Parathyroid adenoma (tissue), 2 donors: ENCODE measurements around the gene SNX19.

Experiments used
- H2AFZ ChIP-seq: fragments of 300-600 bp; sonication (generic); one replicate; pipeline ENCODE4 v1.7.0; 2017; ENCODE audit warnings: antibody characterized with exemption, mild to moderate bottlenecking
- H3K27ac ChIP-seq: fragments of 300-600 bp; sonication (generic); one replicate; pipeline ENCODE4 v1.7.0; 2017
- H3K27me3 ChIP-seq: fragments of 300-600 bp; sonication (generic); one replicate; pipeline ENCODE4 v1.7.0; 2017; ENCODE audit warnings: low read length; ENCODE audit not compliant: control insufficient read depth, insufficient read depth
- H3K36me3 ChIP-seq: fragments of 300-600 bp; sonication (generic); one replicate; pipeline ENCODE4 v1.7.0; 2017; ENCODE audit warnings: low read length; ENCODE audit not compliant: control insufficient read depth, insufficient read depth
- H3K4me1 ChIP-seq: fragments of 300-600 bp; sonication (generic); one replicate; pipeline ENCODE4 v1.7.0; 2017; ENCODE audit warnings: control low read depth
- H3K4me2 ChIP-seq: fragments of 300-600 bp; sonication (generic); one replicate; pipeline ENCODE4 v1.7.0; 2017; ENCODE audit warnings: low read length
- H3K4me3 ChIP-seq: fragments of 300-600 bp; sonication (generic); one replicate; pipeline ENCODE4 v1.7.0; 2017; ENCODE audit warnings: low read depth, low read length
- H3K79me2 ChIP-seq: fragments of 300-600 bp; sonication (generic); one replicate; pipeline ENCODE4 v1.7.0; 2017; ENCODE audit warnings: control low read depth
- H3K9ac ChIP-seq: fragments of 300-600 bp; sonication (generic); one replicate; pipeline ENCODE4 v1.7.0; 2017; ENCODE audit warnings: mild to moderate bottlenecking
- H3K9me3 ChIP-seq: fragments of 300-600 bp; sonication (generic); one replicate; pipeline ENCODE4 v1.7.0; 2017; ENCODE audit warnings: low read length; ENCODE audit not compliant: control insufficient read depth
- TF ChIP-seq, protein P1 (sequence below): fragments of 300-600 bp; sonication (generic); IDR thresholded peaks from one replicate; pipeline ENCODE4 v1.7.0; 2017; ENCODE audit warnings: antibody characterized with exemption, mild to moderate bottlenecking
- donor health status: primary hyperparathyroidism.

SNX19 gene

DNA sequence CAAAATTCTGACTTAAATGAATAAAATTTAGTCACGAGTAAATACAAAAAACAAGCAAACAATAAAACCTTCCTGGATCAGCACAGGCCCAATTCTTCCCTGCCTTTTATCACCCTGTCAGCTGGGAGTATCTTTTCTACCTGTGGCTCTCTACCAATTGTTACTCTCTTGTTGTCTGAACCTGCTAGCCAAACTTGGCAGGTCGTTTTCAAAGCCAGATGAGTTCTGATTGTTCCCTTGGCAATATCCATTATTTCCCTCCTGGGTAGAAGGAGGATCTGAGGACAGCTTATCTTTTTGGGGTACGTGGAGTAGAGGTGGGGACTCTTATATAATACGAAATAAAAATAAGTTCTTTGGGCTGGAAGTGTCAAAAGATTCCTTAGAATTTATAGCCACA, 40.2 kb downstream of the SNX19 start:
- Histone ChIP-seq H3K4me1 (no peaks in the 10 kb centered on the region), H3K4me2 (no peak overlapping the region), H3K9me3 (no peaks in the 10 kb centered on the region), H2AFZ (no peak overlapping the region), H3K4me3 (no peak overlapping the region), H3K27me3 (no peaks in the 10 kb centered on the region), H3K9ac (no peak overlapping the region), H3K27ac (no peak overlapping the region), H3K79me2 (no peaks in the 10 kb centered on the region), H3K36me3 (no peaks in the 10 kb centered on the region)
- TF ChIP-seq, protein P1, sequence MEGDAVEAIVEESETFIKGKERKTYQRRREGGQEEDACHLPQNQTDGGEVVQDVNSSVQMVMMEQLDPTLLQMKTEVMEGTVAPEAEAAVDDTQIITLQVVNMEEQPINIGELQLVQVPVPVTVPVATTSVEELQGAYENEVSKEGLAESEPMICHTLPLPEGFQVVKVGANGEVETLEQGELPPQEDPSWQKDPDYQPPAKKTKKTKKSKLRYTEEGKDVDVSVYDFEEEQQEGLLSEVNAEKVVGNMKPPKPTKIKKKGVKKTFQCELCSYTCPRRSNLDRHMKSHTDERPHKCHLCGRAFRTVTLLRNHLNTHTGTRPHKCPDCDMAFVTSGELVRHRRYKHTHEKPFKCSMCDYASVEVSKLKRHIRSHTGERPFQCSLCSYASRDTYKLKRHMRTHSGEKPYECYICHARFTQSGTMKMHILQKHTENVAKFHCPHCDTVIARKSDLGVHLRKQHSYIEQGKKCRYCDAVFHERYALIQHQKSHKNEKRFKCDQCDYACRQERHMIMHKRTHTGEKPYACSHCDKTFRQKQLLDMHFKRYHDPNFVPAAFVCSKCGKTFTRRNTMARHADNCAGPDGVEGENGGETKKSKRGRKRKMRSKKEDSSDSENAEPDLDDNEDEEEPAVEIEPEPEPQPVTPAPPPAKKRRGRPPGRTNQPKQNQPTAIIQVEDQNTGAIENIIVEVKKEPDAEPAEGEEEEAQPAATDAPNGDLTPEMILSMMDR, result no peak

DNA sequence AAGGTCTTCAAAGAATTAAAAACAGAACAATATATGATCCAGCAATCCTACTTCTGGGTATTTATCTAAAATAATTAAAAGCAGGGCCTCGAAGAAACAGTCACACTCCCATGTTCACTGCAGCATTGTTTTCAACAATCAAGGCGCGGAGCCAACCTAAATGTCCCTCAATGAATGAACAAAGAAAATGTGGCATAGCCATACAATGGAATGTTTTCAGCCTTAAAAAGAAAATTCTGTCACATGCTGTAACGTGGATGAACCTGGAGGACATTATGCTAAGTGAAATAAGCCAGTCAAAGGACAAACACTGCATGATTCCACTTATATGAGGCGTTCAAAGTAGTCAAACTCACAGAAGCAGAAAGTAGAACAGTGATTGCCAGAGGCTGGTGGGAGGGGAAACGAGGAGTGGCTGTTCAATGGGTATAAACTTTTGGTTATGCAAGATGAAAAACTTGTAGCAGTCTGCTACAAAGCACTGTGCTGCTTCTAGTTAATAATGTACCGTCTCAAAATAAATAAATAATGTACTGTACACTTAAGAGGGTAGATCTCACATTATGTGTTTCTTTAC, 41.2 kb downstream of the SNX19 start:
- Histone ChIP-seq H3K27me3 (no peaks in the 10 kb centered on the region), H3K27ac (no peak overlapping the region), H3K4me3 (no peak overlapping the region), H3K4me1 (no peaks in the 10 kb centered on the region), H3K9me3 (no peaks in the 10 kb centered on the region), H3K4me2 (no peak overlapping the region), H2AFZ (no peak overlapping the region), H3K79me2 (no peaks in the 10 kb centered on the region), H3K36me3 (no peaks in the 10 kb centered on the region), H3K9ac (no peak overlapping the region)
- TF ChIP-seq, protein P1, result no peak

DNA sequence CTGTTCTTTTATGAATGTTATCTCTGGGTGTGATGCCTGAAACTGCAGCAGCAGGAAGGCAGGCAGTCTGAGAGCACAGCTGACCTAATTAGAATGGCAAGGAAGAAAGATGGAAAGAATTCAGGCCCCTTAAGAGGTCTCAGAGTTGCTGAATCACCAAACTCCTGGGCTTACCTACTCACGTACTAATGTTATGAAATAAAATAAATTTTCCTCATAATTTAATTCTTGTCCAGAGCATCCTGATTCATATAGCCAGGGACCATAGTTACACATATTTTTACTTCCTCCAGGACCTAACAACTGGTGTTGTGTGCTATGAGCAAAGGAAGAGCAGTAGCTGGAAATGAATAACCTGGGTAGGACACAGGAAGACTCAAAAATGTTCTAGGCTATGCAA, 41.9 kb downstream of the SNX19 start:
- H3K9ac ChIP-seq, result no peak overlapping the region
- H3K4me3 ChIP-seq, result no peak overlapping the region
- TF ChIP-seq, protein P1, result no peak
- H3K36me3 ChIP-seq, result no peaks in the 10 kb centered on the region
- H3K27ac ChIP-seq, result no peak overlapping the region
- no peaks in the 10 kb centered on the region for H3K4me1 ChIP-seq
- no peak overlapping the region for H3K4me2 ChIP-seq
- no peaks in the 10 kb centered on the region for H3K9me3 ChIP-seq
- no peaks in the 10 kb centered on the region for H3K27me3 ChIP-seq
- no peaks in the 10 kb centered on the region for H3K79me2 ChIP-seq
- no peak overlapping the region for H2AFZ ChIP-seq

DNA sequence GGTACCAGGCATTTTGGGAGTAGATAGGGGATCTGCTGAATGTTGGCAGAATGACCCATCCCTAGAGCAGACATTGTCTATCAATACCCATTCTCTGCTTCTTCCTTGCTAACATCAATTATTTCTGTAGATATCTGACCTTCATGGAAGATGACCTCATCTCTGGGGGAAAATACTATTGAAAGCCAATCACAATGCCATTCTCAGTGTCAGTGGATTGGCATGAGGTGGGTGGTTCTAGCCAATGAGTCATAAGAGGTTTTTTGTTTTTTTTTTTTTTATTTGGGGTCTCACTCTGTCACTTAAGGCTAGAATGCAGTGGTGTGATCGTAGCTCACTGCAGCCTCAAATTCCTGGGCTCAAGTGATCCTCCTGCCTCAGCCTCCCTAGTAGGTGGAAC, 42.5 kb downstream of the SNX19 start:
- Histone ChIP-seq H3K9me3 (no peaks in the 10 kb centered on the region), H3K4me1 (no peaks in the 10 kb centered on the region), H3K4me3 (no peak overlapping the region), H3K9ac (no peak overlapping the region), H3K27me3 (no peaks in the 10 kb centered on the region), H3K4me2 (no peak overlapping the region), H3K36me3 (no peaks in the 10 kb centered on the region), H3K27ac (no peak overlapping the region), H3K79me2 (no peaks in the 10 kb centered on the region), H2AFZ (no peak overlapping the region)
- TF ChIP-seq, protein P1, result no peak

DNA sequence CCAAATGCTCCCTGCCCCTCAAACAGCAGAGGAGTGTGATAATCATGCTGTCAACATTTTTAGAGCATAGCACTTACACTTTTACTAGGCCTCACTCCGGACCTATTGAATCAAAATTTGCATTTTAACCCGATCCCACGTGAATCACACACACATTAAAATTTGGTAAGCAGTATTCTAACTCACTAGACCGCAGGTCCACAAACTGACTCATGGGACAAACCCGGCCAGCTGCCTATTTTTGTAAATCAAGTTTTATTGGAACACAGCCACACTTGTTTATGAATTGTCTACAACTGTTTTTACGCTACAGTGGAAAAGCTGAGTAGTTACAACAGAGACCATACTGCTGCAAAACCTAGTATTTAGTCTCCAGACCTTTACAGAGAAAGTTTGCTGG, 43.3 kb downstream of the SNX19 start:
- H3K4me1 ChIP-seq, result no peaks in the 10 kb centered on the region
- H2AFZ ChIP-seq, result no peak overlapping the region
- H3K27ac ChIP-seq, result no peak overlapping the region
- H3K4me3 ChIP-seq, result no peak overlapping the region
- H3K27me3 ChIP-seq, result no peaks in the 10 kb centered on the region
- no peak overlapping the region for H3K4me2 ChIP-seq
- H3K9ac ChIP-seq, result no peak overlapping the region
- TF ChIP-seq, protein P1, result no peak
- H3K79me2 ChIP-seq, result no peaks in the 10 kb centered on the region
- H3K36me3 ChIP-seq, result no peaks in the 10 kb centered on the region
- H3K9me3 ChIP-seq, result no peaks in the 10 kb centered on the region
